Measurements from ENCODE around the gene COPB1. TPM values are rescaled to one million over a fixed set of nuclear protein-coding genes. Genes with fewer than 3 reads are reported as not detected.

COPB1 gene
- polyA plus RNA-seq, 1 donor (not counting 4 experiments of a cell fraction or from before 2014, with no cell fraction given): 169 TPM

DNA sequence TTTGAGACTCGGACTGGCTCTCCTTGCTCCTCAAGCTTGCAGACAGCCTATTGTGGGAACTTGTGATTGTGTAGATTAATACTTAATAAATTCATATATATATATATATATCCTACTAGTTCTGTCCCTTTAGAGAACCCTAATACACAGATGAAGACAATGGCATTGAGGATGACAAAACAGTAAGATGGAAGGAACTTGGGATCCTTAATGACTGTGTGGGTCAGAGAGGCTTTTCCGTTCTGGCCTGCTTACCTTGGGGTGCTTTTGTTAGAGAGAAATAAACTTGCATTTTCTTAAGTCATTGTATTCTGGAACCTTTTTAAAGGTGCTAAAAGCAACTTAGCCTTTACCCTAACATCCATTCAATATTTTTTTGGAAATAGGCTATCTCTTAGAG, 91.0 kb downstream of the COPB1 start:
- DNase-seq (ENCODE audit: low read depth, low spot score): no peak
- H3K9me1 ChIP-seq (ENCODE audit: control insufficient read depth, extremely low read depth, insufficient read depth, low read length): peaks cover 2% of the 10 kb centered on the region
- no peaks in the 10 kb centered on the region for H4K20me1 ChIP-seq (ENCODE audit: control insufficient read depth, extremely low read depth, insufficient read depth, low read length)
- H2AFZ ChIP-seq (ENCODE audit: control insufficient read depth, low read length): no peak overlapping the region
- TF ChIP-seq EZH2 (IDR thresholded peaks at IDR 0.05; ENCODE audit: low read length): no peak
- TF ChIP-seq, protein P1, sequence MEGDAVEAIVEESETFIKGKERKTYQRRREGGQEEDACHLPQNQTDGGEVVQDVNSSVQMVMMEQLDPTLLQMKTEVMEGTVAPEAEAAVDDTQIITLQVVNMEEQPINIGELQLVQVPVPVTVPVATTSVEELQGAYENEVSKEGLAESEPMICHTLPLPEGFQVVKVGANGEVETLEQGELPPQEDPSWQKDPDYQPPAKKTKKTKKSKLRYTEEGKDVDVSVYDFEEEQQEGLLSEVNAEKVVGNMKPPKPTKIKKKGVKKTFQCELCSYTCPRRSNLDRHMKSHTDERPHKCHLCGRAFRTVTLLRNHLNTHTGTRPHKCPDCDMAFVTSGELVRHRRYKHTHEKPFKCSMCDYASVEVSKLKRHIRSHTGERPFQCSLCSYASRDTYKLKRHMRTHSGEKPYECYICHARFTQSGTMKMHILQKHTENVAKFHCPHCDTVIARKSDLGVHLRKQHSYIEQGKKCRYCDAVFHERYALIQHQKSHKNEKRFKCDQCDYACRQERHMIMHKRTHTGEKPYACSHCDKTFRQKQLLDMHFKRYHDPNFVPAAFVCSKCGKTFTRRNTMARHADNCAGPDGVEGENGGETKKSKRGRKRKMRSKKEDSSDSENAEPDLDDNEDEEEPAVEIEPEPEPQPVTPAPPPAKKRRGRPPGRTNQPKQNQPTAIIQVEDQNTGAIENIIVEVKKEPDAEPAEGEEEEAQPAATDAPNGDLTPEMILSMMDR (optimal IDR thresholded peaks at IDR 0.05 in 1 of 3, IDR thresholded peaks at IDR 0.05 in 1 of 3, conservative IDR thresholded peaks at IDR 0.05 in 1 of 3; ENCODE audit: extremely low read depth in 1 of 3, insufficient read depth in 2 of 3, low read length in 3 of 3): no peak
- no peak overlapping the region for H3K27ac ChIP-seq (ENCODE audit: control insufficient read depth, insufficient read depth, low read length)
- peaks cover 43% of the 10 kb centered on the region for H3K4me1 ChIP-seq (ENCODE audit: control insufficient read depth, extremely low read depth, insufficient read depth, low read length)
- H3K27me3 ChIP-seq (ENCODE audit: control insufficient read depth, extremely low read depth, insufficient read depth, low read length): no peaks in the 10 kb centered on the region
- no peaks in the 10 kb centered on the region for H3K36me3 ChIP-seq (ENCODE audit: control insufficient read depth in 2 of 2, extremely low read depth in 1 of 2, insufficient read depth in 2 of 2, low read length in 2 of 2)
- no peak overlapping the region for H3K4me3 ChIP-seq (ENCODE audit: control insufficient read depth in 2 of 3, extremely low read depth in 1 of 3, insufficient read depth in 2 of 3, low read depth in 1 of 3, low read length in 3 of 3)
- H3K4me2 ChIP-seq (ENCODE audit: control insufficient read depth, extremely low read depth, insufficient read depth, low read depth, low read length): no peak overlapping the region
- no peaks in the 10 kb centered on the region for H3K9me3 ChIP-seq (ENCODE audit: control insufficient read depth, low read depth, low read length)
- dilution Hi-C loops (cut with MboI; ENCODE audit: extremely low pct_ligation_motif_present, low sequenced_read_pairs): no loop called here
- no peak overlapping the region for H3K9ac ChIP-seq (ENCODE audit: control insufficient read depth, extremely low read depth, insufficient read depth, low read length)
- no peaks in the 10 kb centered on the region for H3K79me2 ChIP-seq (ENCODE audit: control insufficient read depth, insufficient read depth, low read length)
- no peak for FAIRE-seq

Small RNAs within 50 kb of the gene (small RNA-seq; reads per million reads assigned to genes)
- 0 reads per million in 3 experiments for gene RNU7-49P (ENCODE audit: insufficient read length in 3 of 3, low read depth in 3 of 3, low replicate concordance in 1 of 3)

Other genes starting within 250 kb of the COPB1 start
- gene RRAS2, start 140.6 kb downstream of the COPB1 start, polyA plus RNA-seq: 52.2 to 99.3 TPM (median 54.4 TPM) in 3 replicates
- 159 to 293 TPM (median 175 TPM) in 3 replicates for gene PSMA1, start 20.6 kb upstream of the COPB1 start, polyA plus RNA-seq
- 0.01 TPM in 2 of 3 replicates, not detected in the other for gene PDE3B, start 144.0 kb upstream of the COPB1 start, polyA plus RNA-seq

All from keratinocyte (primary cell).